Activated CD4-positive, alpha-beta T cell treated with anti-CD3 and anti-CD28 coated beads for 24 hours (primary cell): ENCODE data around the gene TKTL2.
"Not testable (repeated sequence)": the region's sequence is repeated elsewhere in the genome, so short reads cannot be mapped to it uniquely, and the experiment has no call there.

ENCODE experiments used
- DNase-seq, 2 donors: peaks; one replicate each; pipeline ENCODE4 v3.0.0-alpha.2; 2020; ENCODE audit warnings: low read depth in 2 of 2

The TKTL2 gene

DNA sequence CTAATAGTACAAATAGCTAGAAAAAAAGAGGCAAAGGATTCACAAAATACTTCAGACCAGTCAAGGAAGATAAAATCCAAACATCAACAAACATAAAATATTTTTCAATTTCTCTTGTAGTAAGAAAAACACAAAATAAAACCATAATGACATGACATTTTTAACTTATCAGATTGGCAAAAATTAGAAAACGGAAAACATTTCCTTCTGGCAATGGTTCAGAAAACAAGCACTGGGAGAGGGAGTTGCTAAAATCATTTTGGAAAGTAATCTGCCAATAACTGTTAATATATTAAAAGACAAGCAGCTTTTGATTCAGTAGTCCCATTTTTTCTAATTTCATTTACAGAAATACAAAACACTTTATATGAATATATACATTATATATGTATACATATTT lies 26.1 kb downstream of the TKTL2 start:
- DNase-seq, result no peak

DNA sequence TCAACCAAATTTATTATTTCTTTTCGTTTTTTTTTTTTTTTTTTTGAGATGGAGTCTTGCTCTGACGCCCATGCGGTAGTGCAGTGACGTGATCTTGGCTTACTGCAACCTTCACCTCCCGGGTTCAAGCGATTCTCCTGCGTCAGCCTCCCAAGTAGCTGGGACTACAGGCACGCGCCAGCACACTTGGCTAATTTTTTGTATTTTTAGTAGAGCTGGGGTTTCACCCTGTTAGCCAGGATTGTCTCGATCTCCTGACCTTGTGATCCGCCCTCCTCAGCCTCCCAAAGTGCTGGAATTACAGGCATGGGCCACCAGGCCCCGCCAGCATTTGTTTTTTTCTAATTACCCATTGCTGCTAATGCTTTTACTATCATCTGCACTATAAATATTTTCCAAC lies 26.5 kb downstream of the TKTL2 start:
- not testable (repeated sequence) for DNase-seq

DNA sequence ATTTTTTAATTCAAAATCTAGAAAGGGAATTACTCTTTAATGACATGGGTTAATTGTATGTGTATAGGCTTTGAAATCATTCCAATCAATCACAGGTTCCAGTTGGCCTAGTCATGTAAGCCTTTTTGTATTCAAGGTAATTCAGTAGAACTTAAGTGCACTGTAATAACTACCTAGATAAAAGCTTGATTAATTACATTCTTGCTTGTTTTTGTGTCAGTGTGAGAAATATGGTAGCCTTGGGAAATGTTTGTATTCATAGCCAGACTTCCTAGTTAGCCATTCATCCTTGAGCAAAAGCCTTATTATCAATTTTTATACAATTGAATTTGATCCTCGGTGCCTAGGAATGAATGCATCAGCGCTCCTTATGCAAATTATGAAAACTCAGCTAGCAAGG lies 33.5 kb downstream of the TKTL2 start:
- no peak for DNase-seq
